Measurements from ENCODE around the gene DDC. TPM values are rescaled to one million over a fixed set of nuclear protein-coding genes. Genes with fewer than 3 reads are reported as not detected.

DDC gene
- 0.29 and 1.4 TPM in 2 replicates for total RNA-seq

GRCh38 chr7:50564640-50565558, at the start of gene DDC:
TSS of gene DDC (minus strand) at chr7:50565405. CDS start at chr7:50544085, 21,320 bp downstream.
- DNase-seq (ENCODE audit: low read depth): peak; percentile 61
- TF ChIP-seq CTCF (conservative IDR thresholded peaks at IDR 0.05; ENCODE audit: low read depth, low read length): no peak
- H3K4me3 ChIP-seq (ENCODE audit: low read depth, low read length): peak within 1 kb of the TSS; percentile 10

GRCh38 chr7:50613473-50613872, 48.3 kb upstream of the DDC start:
- no peak for TF ChIP-seq CTCF (conservative IDR thresholded peaks at IDR 0.05; ENCODE audit: low read depth, low read length)

GRCh38 chr7:50612704-50613103, 47.5 kb upstream of the DDC start:
- H3K4me3 ChIP-seq (ENCODE audit: low read depth, low read length): no peak overlapping the region
- no peak for DNase-seq (ENCODE audit: low read depth)
- TF ChIP-seq CTCF (conservative IDR thresholded peaks at IDR 0.05; ENCODE audit: low read depth, low read length): no peak

More at GRCh38 chr7:50613473-50613872, 48.3 kb upstream of the DDC start:
- no peak for DNase-seq (ENCODE audit: low read depth)
- no peak overlapping the region for H3K4me3 ChIP-seq (ENCODE audit: low read depth, low read length)

GRCh38 chr7:50610521-50611277, 45.5 kb upstream of the DDC start:
- TF ChIP-seq CTCF (conservative IDR thresholded peaks at IDR 0.05; ENCODE audit: low read depth, low read length): no peak
- no peak overlapping the region for H3K4me3 ChIP-seq (ENCODE audit: low read depth, low read length)
- no peak for DNase-seq (ENCODE audit: low read depth)

- no peak for TF ChIP-seq CTCF (conservative IDR thresholded peaks at IDR 0.05; ENCODE audit: low read depth, low read length)
- no peak for DNase-seq (ENCODE audit: low read depth)
- H3K4me3 ChIP-seq (ENCODE audit: low read depth, low read length): no peak overlapping the region
Observed at GRCh38 chr7:50608196-50608906, 43.1 kb upstream of the DDC start.

GRCh38 chr7:50607524-50608125, 42.4 kb upstream of the DDC start:
- H3K4me3 ChIP-seq (ENCODE audit: low read depth, low read length): no peak overlapping the region
- no peak for TF ChIP-seq CTCF (conservative IDR thresholded peaks at IDR 0.05; ENCODE audit: low read depth, low read length)
- no peak for DNase-seq (ENCODE audit: low read depth)

All from epithelial cell of proximal tubule (primary cell).